GM18951 (cell line): ENCODE measurements around the gene LRRC7.

ENCODE experiments used
- POLR2A ChIP-seq: IDR thresholded peaks from 4 replicates; pipeline ENCODE4 v1.6.1; 2011; ENCODE audit warnings: mild to moderate bottlenecking; ENCODE audit not compliant: insufficient read length, insufficient read depth; ENCODE audit errors: extremely low read depth
- in situ Hi-C: fragments of 300-500 bp; cut with MboI; formaldehyde crosslinking; loops from one replicate; pipeline ENCODE4 v1.12.0; 2022; ENCODE audit warnings: low sequenced_read_pairs, mixed read lengths, inconsistent platforms; ENCODE audit not compliant: unreplicated experiment

The LRRC7 gene

GRCh38 chr1:69639159-69639558, 71.4 kb downstream of the LRRC7 start:
- in situ Hi-C loops: no loop called here
- no peak for TF ChIP-seq POLR2A

DNA sequence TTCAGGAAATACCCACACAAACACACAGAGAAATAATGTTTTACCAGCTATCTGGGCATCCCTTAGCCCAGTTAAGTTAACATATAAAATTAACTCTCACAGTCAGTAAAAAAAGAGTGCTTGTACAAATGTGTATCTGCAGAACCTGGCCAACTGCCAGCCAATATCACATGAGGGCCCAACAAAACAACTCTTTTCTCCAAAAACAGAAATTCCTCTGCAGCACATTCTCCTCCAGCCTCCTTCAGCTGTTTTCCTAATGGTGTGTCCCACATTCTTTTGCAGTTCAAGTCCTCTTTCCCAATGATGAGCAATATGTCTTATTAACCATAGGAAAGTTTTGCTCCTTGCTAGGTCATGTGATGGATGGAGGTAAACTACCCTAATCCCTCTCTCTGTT, 75.5 kb downstream of the LRRC7 start:
- TF ChIP-seq POLR2A: no peak
- in situ Hi-C loops: no loop called here

DNA sequence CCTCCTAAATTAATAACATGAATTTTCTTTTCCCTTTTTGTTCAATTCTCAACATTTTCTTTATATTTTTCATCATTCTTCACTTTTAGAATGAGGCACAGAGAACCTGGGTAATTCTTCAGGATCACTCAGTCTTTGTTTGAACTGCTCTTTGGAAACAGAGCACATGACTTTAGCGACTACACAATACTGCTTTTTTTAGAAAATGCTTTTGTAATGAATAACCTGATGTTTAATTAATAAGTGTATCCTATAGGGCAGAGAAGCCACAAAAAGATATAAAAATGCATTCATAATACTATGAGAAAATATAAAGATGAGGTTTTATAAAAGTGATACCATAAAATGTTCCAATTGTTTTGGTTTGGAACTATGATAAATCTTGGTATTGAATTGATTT, 77.8 kb downstream of the LRRC7 start:
- TF ChIP-seq POLR2A: no peak
- in situ Hi-C loops: no loop called here

DNA sequence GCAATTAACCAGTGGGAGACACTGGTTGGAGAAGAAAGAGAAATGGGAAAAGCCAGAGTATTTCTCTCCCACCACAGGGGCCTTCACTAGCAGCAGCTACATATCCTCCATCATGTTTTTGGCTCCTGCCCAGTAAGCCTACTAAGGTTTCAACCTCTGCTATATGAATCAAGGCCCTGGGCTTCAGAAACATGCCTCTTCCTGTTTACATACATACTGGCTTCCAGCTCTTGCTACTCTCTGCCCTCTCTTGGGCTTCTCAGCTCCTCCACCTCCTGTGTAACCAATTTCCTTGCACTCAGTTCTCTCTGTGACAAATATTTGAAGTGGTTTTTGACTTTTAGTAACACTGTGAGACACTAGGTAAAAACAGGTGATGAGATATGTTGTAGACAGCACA, 80.8 kb downstream of the LRRC7 start:
- no peak for TF ChIP-seq POLR2A
- in situ Hi-C loops: no loop called here

- in situ Hi-C loops: no loop called here
- TF ChIP-seq POLR2A: no peak
Observed at GRCh38 chr1:69649383-69649990, 81.8 kb downstream of the LRRC7 start.

DNA sequence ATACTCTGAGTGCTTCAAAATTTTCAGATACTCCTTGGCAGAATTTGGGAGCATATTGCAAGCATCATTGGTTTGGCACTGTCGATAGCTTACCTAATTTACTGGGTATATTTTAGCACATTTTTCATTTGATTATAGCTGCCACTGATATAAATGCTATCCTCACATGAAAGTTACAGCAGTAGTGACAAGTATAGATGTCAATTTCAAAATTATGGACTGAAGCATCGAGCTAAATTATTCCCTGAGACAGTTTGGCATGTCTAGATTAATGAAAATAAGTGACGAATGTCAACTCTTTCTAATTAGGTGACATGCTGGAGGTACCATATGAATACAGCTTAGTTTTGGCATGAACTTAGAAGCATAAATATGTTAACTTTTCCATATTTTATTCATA, 83.1 kb downstream of the LRRC7 start:
- no peak for TF ChIP-seq POLR2A
- in situ Hi-C loops: no loop called here

DNA sequence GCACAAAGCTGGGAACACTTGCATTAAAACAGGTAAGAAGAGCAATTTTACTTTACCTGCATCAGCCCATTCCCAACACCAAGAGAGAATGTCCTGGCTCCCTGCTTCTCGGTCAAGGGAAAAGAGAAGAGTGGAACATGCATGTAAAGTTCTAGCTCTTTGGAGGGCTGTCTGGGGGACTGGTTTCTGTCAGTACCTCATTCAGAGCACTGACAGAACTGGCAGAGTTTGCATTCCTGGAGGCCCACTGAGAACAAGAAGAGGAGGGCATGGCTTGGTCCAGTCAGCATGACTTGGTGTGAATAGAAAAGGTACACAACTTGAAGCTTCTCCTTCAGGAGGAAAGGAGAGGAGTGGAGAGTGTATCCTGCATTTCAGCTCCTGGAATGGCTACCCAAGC, 83.9 kb downstream of the LRRC7 start:
- in situ Hi-C loops: no loop called here
- no peak for TF ChIP-seq POLR2A

DNA sequence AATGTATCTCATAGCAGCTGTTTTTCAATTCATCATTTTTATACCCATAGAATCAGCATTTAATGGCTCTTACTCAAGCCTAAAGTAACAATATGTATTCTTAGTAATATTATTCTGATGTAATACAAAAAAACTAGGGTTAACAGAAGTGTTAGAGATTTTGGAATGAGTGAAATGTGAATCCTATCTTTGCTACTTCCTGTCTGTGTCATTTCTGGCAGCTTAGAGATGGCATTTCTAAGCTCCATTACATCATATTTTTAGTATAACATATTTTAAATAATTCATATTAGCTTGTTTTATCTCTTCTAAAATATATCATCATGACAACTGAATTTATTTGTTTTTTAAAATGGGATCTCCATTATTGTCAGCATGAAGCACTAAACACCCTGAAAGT, 90.2 kb downstream of the LRRC7 start:
- TF ChIP-seq POLR2A: no peak
- in situ Hi-C loops: no loop called here

- TF ChIP-seq POLR2A: no peak
- in situ Hi-C loops: no loop called here
Observed at GRCh38 chr1:69661686-69662085, 94.0 kb downstream of the LRRC7 start.

DNA sequence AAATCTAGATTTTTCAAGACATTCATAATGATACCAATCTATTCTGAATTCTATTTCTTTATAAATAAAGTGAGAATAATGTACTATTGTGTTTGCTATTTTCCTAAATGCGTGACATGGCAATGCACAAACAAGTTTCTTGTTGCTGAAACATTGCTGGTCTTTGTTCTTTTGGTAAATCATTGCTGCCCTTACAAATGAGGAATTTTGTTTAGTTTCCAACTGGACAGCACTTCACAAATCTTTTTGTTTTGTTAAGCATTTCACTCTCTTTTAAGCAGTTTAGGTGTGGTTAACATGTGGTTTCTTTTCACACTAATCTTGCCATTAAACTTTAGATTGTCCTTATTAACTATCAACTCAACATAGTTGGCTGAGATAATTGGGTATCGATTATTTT, 94.6 kb downstream of the LRRC7 start:
- in situ Hi-C loops: no loop called here
- TF ChIP-seq POLR2A: no peak

- in situ Hi-C loops: no loop called here
- TF ChIP-seq POLR2A: no peak
Observed at GRCh38 chr1:69671363-69672010, 103.8 kb downstream of the LRRC7 start.

GRCh38 chr1:69673321-69673720, 105.6 kb downstream of the LRRC7 start:
- in situ Hi-C loops: no loop called here
- no peak for TF ChIP-seq POLR2A

DNA sequence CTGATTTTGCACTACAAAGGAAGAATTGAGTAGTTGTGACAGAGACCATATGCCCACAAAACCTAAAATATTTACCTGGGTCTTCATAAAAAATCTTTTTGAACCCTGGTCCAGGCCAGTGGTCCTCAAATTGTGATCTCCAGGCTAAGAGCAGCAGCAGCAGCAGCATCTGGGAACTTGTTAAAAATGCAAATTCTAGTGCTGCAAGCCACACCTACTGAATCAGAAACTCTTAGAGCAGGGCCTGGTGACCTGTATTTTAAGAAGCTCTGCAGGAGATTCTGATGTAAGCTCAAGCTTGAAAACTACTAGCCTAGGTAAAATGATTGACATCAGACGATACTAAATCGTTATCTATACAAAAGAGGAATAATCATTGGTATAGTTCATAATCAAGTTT, 112.2 kb downstream of the LRRC7 start:
- in situ Hi-C loops: no loop called here
- no peak for TF ChIP-seq POLR2A

DNA sequence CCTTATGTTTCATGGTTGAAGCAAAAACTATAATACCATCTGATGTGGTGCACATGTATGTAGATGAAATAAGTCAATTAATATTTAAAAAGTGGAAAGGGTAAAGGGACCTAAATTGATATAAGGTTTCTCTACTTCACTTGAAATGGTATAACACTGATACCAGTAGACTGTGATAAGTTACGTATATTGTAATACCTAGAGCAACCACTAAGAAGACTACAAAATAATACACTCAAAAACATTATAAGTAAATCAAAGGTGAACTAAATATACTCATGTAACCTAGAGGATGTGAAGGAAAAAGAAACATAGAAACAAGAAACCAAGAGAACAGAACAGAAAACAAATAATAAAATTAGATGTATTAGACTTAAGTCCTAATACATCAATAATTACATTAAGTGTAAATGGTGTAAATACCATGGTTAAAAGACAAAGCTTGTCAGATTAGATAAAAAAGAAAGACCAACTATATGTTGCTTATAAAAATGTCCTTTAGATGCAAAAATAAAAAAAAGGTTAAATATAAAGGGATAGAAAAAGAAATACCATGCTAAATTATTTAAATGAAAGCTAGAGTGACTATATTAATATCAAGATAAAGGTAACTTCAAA, 118.8 kb downstream of the LRRC7 start:
- TF ChIP-seq POLR2A: no peak
- in situ Hi-C loops: no loop called here
